Posterior vena cava (tissue), 2 donors: Measurements from ENCODE around the gene SRSF9. TPM values are rescaled to one million over a fixed set of nuclear protein-coding genes. Genes with fewer than 3 reads are reported as not detected.

Source experiments
- DNase-seq: peaks from one replicate; pipeline ENCODE4 v3.0.0-alpha.2; 2020; ENCODE audit warnings: low spot score
- intact Hi-C, 2 donors: fragments of 100-400 bp; cut with DNase I; formaldehyde crosslinking; loops; one replicate each; pipeline versions ENCODE4 v1.14.1 to v1.14.2; 2022 to 2023
- total RNA-seq, 2 donors: library from RNA; stranded (reverse); fragmentation: NEBNext Ultra II Directional; extraction: Animal tissue kit (Norgen Biotek cat#: 25700); gene quantifications; one replicate each; pipeline ENCODE4 v1.2.1, GENCODE V29; 2021
- donor health status: DM: yes; HTN: yes; CAD: no.
- donor health status: DM: yes; HTN: yes; CAD: no.

Gene SRSF9
- total RNA-seq, 2 donors from 2014 or later = 83.5 to 84.4 TPM

DNA sequence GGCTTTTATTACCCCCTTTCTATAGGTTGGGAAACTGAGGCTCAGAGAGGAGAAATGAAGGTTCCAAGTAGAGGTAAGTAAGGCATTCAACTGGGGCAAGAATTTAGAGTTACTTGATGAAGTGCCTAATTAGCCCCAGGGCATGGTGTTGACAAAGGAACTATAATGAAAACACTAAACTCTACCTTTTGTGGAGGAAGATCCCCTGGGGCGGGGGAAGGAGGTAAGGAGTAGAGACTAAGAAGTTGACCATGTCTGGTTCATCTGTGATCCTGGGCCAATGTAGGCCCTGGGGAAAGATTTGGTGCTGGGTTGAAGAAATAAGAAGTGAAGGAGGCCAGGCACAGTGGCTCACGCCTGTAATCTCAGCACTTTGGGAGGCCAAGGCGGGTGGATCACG is 47.8 kb downstream of the SRSF9 start:
- DNase-seq = no peak
- intact Hi-C loops = no loop called here

DNA sequence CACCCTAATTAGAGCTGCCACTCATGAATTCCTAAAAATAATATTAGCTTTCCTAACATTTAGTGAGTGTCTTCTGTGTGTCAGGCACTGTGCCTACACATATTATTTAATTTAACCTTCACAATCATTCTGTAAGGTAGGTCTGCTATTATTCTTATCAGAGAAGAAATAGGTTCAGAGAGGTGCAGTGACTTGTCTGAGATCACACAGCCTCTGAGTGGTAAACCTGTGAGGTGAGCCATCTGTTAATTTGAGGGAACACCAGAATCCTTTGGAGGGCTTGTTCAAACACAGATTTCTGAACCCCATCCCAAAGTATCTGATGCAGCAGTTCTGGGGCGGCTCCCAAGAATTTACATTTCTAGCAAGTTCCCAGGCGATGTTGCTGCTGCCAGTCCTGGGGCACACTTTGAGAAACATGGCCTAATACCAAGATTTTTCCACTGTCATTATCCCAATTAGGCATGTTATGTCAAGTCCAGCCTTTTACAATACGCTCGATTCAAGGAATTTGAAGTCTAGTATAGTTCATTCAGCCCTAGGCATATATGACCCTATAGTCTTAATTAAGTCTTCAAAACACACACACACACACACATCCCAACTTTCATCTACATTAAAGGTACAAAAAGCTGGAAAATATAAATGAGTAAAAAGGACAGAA is 51.5 kb downstream of the SRSF9 start:
- intact Hi-C loops = no loop called here

DNA sequence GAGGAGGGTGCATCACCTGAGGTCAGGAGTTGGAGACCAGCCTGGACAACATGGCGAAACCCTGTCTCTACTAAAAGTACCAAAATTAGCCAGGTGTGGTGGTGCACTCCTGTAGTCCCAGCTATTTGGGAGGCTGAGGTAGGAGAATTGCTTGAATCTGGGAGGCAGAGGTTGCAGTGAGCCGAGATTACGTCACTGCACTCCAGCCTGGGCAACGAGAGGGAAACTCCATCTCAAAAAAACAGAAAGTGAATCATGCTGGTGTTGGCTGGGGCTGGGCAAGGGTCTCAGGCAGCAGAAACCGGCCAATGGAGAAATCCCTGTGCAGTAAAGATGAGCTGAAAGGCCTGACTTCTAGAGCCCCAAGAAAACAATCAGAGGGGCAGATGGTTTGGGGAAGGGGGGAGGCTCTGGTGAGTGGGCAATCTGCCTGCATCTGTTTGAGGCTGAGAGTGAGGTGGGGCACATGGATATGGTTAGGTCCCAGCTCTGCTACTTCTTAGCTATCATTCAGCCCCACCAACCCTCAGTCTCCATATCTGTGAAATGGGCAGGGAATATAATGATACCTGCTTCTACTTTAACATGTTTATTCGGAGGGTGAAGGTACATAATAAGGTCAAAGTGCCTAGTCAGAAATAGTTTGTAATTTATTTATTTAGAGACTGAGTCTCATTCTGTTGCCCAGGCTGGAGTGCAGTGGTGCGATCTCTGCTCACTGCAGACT is 52.9 kb downstream of the SRSF9 start:
- no peak for DNase-seq
- intact Hi-C loops = no loop called here

More for the DNA sequence above, 51.5 kb downstream of the SRSF9 start:
- no peak for DNase-seq

DNA sequence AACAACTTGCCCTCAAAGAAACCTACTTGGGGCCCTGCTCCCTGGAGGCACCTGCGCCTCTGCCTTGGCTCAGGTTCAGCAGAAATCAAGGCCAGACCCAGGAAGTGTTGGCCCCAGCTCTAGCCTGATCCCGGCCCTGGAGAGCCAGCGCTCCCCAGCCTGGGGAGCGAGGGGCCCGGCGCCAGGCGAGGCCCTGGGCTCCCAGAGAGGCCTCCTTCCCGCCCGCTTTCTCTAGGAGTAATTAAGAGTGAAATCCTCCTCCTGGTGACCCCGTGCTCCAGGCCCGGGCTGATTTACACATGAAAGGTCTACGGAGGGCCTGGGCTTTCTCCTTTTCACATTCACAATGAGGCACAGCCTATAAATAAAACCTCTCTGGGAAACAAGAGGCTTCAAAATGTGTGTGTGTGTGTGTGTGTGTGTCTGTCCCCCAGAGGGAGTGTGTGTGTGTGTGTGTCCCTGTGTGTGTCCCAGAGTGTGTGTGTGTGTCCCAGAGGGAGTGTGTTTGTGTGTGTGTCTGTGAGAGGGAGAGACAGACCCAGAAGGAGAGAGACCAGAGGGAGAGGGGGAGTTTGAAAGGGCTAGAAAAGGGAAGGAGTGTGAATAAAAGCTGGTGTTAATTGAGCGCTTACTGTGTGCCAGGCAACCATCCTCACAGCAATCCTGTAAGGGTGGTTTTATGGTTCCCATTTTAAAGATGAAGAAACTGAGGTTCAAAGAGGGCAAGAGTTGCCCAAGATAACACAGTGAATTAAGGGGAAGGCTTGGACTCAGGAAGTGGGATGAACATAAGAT is 55.5 kb downstream of the SRSF9 start:
- no peak for DNase-seq
- intact Hi-C loops = no loop called here

DNA sequence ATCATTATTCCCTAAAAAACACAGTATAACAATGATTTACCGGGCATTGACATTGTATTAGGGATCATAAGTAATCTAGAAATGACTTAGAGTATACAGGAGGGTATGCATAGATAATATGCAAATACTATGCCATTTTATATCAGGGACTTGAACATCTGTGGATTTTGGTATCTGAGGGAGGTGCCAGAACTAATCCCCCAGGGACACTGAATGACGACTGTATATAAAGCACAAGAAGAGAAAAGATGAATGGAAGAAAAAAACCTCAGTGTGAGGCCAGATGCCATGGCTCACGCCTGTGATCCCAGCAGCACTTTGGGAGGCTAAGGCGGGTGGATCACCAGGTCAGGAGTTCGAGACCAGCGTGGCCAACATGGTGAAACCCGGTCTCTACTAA is 57.1 kb downstream of the SRSF9 start:
- intact Hi-C loops = no loop called here
- DNase-seq = no peak

Other genes with a start within 250 kb of the SRSF9 start
- 100 to 1,000 TPM; 110 to 113 TPM for gene PXN, start 204.0 kb downstream of the SRSF9 start, total RNA-seq
- over 10,000 TPM; 46,106 to 62,268 TPM for gene RNU4-2, start 177.8 kb downstream of the SRSF9 start, total RNA-seq
- 1,000 to 10,000 TPM; 4,532 to 5,081 TPM for gene RNU4-1, start 176.5 kb downstream of the SRSF9 start, total RNA-seq
- under 1 TPM; 0.69 to 0.71 TPM for gene SIRT4, start 167.4 kb downstream of the SRSF9 start, total RNA-seq
- 1 to 10 TPM in 1 of 2 donors, not detected in 1; 2.0 TPM for gene PLA2G1B, start 142.0 kb downstream of the SRSF9 start, total RNA-seq
- 1 to 10 TPM in 1 of 2 donors, under 1 TPM in 1; 0.28 to 1.0 TPM for gene MSI1, start 100.6 kb downstream of the SRSF9 start, total RNA-seq
- 100 to 1,000 TPM; 244 to 261 TPM for gene COX6A1, start 31.6 kb downstream of the SRSF9 start, total RNA-seq
- 10 to 100 TPM; 13.9 to 15.7 TPM for gene TRIAP1, start 23.4 kb downstream of the SRSF9 start, total RNA-seq
- 10 to 100 TPM; 11.7 to 16.2 TPM for gene GATC, start 23.3 kb downstream of the SRSF9 start, total RNA-seq
- 100 to 1,000 TPM; 221 to 343 TPM for gene DYNLL1, start 26.4 kb upstream of the SRSF9 start, total RNA-seq
- gene COQ5, start 59.4 kb upstream of the SRSF9 start, total RNA-seq = 10 to 100 TPM; 15.7 to 21.5 TPM
- gene RNF10, start 64.6 kb upstream of the SRSF9 start, total RNA-seq = 100 to 1,000 TPM; 219 to 226 TPM
- gene POP5, start 111.7 kb upstream of the SRSF9 start, total RNA-seq = 10 to 100 TPM; 19.6 to 28.9 TPM
- gene CABP1, start 170.9 kb upstream of the SRSF9 start, total RNA-seq = 1 to 10 TPM; 3.3 to 5.5 TPM
- gene MLEC, start 217.4 kb upstream of the SRSF9 start, total RNA-seq = 100 to 1,000 TPM in 1 of 2 donors, 10 to 100 TPM in 1; 92.5 to 132 TPM
- gene UNC119B, start 240.7 kb upstream of the SRSF9 start, total RNA-seq = 10 to 100 TPM; 20.6 to 21.3 TPM